Fibroblast of villous mesenchyme (primary cell): ENCODE measurements around the gene NCOR1. TPM values are rescaled to one million over a fixed set of nuclear protein-coding genes. Genes with fewer than 3 reads are reported as not detected.

ENCODE experiments used
- DNase-seq: peaks from one replicate; pipeline ENCODE4 v3.0.0-alpha.2; 2010; ENCODE audit warnings: low read depth
- H3K4me3 ChIP-seq: 2 replicates; pipeline ENCODE4 v1.5.1; 2011; ENCODE audit warnings: low read depth, mild to moderate bottlenecking, low read length
- CTCF ChIP-seq: IDR thresholded peaks from 2 replicates; pipeline ENCODE4 v1.5.1; 2012; ENCODE audit warnings: low read depth, mild to moderate bottlenecking, low read length; ENCODE audit not compliant: insufficient read depth
- total RNA-seq: library from RNA; depleted of rRNA; stranded (reverse); fragments of >200 nt; gene quantifications from 2 replicates; pipeline ENCODE4 v1.2.3, GENCODE V29; 2012

NCOR1 gene
- total RNA-seq, 1 donor = 83.3 TPM

GRCh38 chr17:16037636-16038035, 177.7 kb downstream of the NCOR1 start:
- DNase-seq = no peak
- no peak for TF ChIP-seq CTCF
- H3K4me3 ChIP-seq = no peak overlapping the region

GRCh38 chr17:16036261-16036660, 179.1 kb downstream of the NCOR1 start:
- no peak overlapping the region for H3K4me3 ChIP-seq
- no peak for DNase-seq
- TF ChIP-seq CTCF = no peak

GRCh38 chr17:16033729-16034349, 181.5 kb downstream of the NCOR1 start:
- no peak for TF ChIP-seq CTCF
- no peak overlapping the region for H3K4me3 ChIP-seq
- DNase-seq = no peak

- no peak for TF ChIP-seq CTCF
- DNase-seq = peak; percentile 87
- H3K4me3 ChIP-seq = no peak overlapping the region
Measured at GRCh38 chr17:16027708-16028584, 187.4 kb downstream of the NCOR1 start.

GRCh38 chr17:16026895-16027294, 188.4 kb downstream of the NCOR1 start:
- DNase-seq = no peak
- no peak for TF ChIP-seq CTCF
- no peak overlapping the region for H3K4me3 ChIP-seq

GRCh38 chr17:16025202-16025601, 190.1 kb downstream of the NCOR1 start:
- DNase-seq = no peak
- H3K4me3 ChIP-seq = no peak overlapping the region
- TF ChIP-seq CTCF = no peak
